GM08714 (cell line): Measurements from ENCODE around the gene AHDC1.

Experiments used
- H3K4me3 ChIP-seq: fragments of 200-500 bp; sonication (Bioruptor generic); 2 replicates; pipeline ENCODE4 v1.5.1; 2014; ENCODE audit warnings: mild to moderate bottlenecking, low read length, inconsistent platforms
- ZNF274 ChIP-seq: IDR thresholded peaks from 2 replicates; pipeline ENCODE4 v1.6.1; 2012; ENCODE audit warnings: mild to moderate bottlenecking, low read depth, low read length

The AHDC1 gene

DNA sequence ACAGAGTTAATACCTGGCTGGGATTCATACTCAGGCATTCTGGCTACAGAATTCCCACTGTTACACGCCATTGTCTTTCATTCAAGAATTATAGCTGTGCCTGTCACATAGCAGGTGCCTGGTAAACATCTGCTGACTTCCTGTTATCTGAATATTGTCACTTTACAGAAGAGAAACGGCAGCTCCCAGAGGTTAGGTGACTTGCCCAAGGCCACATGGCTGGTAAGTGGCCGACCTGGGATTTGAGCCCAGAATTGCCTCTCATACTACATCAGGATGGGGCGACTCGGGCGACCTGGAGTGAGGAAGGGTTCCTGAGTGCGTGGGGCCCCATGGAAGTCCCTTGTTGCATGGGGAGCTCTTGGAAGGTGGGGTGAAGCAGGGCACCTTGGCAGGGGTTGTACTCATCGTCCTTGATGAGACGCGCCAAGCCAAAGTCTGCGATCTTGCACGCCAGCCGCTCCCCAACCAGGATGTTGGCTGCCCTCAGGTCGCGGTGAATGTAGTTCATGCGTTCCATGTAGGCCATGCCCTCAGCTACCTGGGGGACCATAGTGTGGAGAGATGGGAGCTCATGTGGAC lies 10.2 kb upstream of the AHDC1 start:
- no peak overlapping the region for H3K4me3 ChIP-seq

DNA sequence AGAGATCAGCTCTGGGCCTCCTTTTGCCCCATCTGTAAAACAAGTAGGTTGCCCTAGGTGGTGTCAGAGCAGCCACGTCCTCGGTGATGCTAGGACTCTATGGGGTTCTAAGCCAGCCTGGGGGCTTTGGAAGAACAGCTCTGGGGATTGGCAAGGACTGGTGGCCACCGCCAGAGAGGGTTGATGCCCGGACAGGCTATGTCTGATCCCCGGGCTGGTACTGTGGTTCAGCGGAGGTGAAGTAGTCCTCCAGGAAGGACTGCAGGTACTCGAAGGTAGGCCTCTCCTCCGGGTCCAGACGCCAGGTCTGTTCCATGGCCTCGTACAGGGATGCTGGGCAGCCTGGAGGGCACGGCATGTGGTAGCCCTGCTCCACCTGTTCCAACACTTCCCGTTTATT lies 8.8 kb upstream of the AHDC1 start:
- no peak overlapping the region for H3K4me3 ChIP-seq
- no peak for TF ChIP-seq ZNF274

More for the DNA sequence above, 10.2 kb upstream of the AHDC1 start:
- no peak for TF ChIP-seq ZNF274

DNA sequence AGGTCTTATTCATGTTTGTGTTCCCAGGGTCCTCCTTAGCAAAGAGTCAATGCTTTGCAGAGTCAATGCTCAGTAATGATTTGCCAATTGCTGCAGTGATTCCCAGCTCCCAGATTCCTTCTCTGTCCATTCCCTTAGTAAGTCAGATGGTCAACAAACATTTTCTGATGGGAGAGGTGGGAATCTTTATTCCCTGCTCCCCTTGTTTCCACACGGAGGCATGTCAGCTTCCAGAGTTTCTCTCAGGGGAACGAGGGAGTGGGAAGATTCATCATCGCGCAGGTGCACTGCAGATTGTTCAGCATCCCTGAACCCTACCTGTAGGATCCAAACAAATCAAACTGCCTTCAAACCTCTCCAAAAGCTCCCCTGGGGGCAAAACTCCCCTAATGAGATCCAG lies 7.5 kb upstream of the AHDC1 start:
- TF ChIP-seq ZNF274: no peak

DNA sequence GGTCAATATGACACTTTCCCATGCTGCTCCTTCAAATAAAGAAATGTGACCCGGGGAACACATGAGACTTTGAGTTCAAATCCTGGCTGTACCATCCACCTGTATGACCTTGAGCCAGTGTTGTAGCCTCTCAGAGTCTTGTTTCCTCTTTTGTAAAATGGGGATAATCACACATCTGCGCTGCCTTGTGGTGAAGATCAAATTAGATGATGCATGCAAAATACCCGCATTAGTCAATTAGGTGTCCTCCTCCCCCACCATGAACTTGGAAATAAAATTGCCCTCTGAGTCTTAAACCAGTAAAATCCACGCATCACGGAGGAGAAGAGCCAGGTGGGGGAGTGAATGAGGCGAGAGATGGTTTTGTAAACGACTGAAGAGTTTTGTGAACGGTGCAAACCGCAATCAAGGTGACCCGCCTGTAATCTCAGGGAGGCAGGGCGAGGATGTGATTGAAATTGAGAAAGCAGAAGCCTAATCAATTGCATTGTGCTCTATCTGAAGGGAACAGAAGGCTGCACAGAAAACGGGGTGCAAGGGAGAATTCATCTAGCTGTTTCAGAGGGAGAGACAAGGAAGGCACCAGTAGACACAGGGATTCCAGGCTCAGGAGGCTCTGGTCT lies 5.8 kb upstream of the AHDC1 start:
- H3K4me3 ChIP-seq: no peak overlapping the region
- no peak for TF ChIP-seq ZNF274

More for the DNA sequence above, 7.5 kb upstream of the AHDC1 start:
- no peak overlapping the region for H3K4me3 ChIP-seq

DNA sequence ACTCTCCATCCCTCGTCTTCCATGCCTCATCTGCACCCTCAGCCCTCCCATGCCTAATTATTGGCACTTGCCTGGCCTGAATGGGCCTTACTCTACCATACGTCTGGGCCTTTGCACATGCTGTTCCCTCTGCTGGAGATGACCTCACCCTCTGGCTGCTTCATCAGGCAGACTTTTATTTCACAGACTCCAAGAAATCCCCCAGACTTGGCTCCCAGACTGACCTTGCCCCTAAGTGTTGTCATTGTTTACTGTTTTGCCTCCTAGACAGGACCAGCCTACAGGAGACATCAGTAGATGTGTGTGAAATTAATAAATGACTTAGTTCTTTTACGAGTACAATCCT lies 5.2 kb upstream of the AHDC1 start:
- no peak for TF ChIP-seq ZNF274
- no peak overlapping the region for H3K4me3 ChIP-seq

DNA sequence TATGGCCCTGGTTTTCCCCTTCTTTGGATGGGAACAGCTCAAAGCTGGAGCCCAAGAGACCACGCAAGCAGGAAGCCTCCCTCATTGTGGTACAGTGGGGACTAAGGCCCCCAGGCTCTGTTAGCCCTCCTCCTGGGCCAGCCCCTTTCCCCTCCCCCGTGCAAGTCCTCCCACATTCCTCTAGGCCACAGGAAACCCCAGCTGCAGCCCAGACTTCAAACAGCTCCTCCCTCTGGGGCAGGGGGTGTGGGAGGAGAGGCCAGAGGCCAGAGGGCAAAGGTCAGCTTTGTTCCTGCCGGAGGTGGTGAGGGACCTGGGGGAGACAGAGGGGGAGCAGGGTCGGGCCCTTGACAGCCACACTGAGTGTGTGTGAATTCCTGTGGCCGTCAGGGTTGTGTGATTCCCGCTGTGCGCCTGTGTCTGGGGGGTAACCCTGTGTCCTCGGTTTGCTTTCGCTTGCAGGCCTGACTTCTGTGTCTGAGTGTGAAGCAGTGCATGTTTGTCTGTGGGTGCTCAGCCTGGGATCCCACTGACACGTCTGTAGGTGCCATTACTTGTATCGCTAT lies 3.4 kb upstream of the AHDC1 start:
- H3K4me3 ChIP-seq: no peak overlapping the region
- TF ChIP-seq ZNF274: no peak

DNA sequence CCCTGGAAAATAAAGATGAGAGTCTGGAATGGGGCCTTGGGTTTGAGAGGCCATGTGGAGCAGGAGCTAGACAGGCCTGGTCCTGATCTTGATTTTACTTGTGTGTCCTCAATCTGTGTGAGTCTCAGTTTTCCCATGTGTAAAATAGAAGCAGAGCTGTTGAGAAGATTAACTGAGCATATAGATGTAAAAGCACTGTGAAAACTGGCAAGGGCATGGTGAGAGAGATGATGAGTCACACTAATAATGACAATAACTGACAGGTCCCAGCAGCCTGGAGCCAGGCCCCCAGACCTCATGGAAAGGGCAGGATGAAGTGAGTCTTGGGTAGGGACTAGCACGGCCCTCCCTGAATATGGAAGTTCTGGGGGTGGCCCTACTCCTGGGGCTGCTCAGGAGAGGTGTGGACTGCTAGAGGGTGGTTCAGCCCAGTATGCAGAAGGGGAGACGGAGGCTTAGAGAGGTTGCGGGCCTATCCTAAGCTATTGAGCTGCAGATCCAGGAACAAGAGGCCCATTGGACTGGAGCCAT lies 2.8 kb upstream of the AHDC1 start:
- no peak for TF ChIP-seq ZNF274
- no peak overlapping the region for H3K4me3 ChIP-seq

DNA sequence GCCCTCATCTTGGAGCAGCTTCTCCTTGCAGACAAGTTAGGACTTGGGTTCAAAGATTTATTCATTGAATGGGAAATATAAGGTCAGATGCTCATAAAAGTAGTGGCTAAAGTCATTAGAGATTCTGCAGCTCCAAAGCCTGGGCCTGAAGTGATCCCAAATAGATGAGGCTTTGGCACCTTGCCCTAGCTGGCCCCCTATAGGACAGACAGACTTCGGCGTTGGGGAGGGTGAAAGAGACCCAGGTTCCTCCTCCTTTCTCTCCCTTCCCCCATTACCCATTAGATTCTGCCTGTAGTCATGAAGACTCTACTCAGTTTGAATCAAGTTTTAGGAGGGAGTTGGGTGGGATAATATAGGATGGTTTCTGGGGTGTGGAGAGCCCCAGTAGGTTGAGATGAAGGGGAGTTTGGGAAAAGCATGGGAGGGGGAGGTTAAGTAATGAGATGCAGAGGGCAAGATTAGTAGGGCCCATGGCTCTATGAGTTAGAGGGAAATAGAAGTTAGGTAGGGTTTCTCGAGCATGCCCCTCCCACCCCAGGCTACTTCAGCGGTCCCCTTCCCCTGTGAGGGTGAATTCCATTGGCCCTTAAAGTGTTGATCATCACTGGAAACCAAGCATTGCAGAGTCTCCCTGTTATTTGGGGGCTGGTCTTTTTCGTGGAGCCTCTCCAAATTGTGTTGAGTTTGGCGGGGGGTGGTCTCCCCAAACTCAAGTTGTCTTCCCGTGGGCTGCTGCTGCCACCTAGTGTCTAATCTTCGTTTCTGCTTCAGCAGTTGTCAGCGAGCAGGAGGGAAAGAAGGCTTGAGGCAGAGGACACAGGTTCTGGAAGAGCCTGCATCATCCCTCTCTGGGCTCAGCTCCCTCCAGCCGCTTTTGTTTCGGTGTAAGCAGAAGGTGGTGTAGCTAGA lies 2.1 kb upstream of the AHDC1 start:
- H3K4me3 ChIP-seq: no peak overlapping the region
- TF ChIP-seq ZNF274: no peak

DNA sequence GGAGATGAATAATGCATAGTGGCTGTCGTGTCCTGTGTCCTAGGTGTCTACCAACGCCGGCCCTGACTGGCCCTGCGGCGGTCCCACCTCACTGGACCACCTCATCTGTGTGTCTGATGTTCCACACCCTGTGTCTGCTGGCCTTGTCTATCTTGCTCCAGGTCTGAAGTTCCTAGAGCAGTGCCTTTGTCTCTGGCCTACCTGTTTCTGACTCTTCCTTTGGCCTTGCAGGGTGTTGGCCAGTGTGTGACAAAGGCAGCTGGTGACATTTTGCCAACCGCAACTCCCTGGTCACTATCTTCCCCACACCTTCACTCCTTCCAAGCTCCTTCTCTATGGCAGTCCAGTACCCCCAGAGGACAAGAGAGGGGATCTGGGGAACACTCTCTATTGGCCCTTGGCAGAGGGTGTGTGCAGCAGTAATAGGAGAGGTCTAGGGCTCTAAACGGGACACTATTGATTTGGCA lies 1.4 kb upstream of the AHDC1 start:
- H3K4me3 ChIP-seq: no peak overlapping the region
- TF ChIP-seq ZNF274: no peak

DNA sequence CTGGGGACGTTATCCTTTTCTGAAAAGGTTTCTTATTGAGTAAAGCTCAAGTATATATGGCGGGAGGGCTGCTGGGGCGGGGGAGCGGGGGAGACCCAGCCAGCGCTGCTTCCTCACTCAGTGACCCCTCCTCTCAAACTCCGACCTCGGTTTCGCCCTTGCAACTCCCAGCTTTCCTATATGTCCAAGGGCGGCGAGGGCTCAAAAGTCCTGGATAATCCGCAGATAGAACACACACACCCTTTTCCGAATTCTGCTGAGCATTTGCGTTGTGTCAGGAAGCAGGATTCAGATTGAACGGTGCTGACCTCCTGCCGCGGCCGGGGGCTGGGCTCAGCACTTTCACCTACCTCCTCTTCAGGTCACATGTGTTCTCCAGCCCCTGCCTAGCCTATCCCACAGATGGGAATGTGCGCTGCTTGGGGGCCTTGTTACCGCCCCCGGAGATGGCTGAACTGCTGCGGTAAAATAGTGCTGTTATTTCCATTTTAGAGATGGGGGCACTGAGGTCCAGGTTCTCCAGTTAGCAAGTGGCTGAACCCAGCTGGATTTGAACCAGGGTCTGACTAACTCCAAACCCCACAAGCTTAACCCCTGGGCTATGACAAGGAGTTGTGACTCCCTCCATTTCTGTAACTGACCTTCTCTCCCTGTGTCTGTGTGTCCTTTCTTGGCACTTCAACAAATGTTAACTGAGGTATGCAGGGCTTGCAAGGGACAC lies 795 bp upstream of the AHDC1 start:
- H3K4me3 ChIP-seq: no peak overlapping the region; the same call in 1 of the 2 replicates

DNA sequence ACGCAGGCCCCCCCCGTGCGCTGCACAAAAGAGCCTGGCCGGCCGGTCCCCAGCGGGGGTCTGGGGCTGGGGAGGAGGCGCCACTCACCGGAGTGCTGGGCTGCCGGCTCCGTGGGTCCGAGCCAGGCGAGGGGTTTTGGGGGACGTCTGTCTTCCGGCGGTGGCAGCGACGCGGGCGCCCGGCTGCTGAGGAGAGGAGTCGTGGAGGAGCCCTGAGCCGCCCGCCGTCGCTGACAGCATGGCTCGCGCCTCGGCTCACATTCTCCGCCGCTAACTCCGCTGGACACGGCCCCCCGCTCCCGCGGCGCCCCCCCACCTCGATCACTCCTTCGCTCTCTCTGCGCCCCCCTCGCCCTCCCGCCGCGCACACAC lies 649 bp downstream of the AHDC1 start:
- H3K4me3 ChIP-seq: peak overlapping the region; percentile 75
- TF ChIP-seq ZNF274: no peak

More for the DNA sequence above, 795 bp upstream of the AHDC1 start:
- TF ChIP-seq ZNF274: no peak

DNA sequence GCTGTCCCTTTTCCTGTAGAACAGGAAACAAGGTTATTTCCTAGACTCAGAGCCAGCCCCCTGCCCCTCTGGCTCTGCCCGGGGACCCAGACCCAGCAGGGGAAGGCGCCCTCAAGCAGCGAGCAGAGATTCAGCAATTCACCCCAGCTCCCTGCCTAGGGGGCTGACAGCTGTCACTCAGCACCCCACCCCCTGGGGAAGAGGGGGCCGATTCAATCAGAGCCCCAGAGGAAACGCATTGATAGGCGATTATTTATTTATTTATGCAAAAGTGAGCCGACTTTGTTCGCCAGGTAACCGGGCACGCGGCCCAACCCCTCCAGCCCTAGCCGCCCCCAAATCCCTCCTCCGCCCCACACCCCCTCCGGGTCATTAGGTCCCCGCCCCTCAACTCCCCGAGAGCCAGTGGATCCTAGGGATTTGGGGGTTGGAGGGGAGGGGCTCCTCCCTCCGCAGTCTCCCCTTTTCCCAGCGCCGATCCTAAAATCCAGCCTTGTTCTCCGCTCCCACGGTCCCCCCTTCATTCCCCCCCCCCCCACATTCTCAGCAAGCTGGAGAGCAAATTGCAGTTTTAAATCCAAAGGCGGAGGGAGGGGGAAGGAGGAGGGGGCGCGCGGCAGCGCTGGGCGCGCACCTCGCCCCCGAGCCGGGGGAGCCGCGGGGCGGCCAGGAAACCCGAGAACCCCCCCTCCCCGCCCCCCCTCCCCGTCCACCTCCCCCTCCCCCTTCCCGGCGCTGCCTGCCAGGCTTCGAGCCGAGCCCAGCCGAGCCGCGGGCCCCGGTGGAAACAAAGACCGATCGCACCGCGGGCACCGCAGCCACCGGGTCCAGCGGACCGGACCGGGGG lies 1.3 kb downstream of the AHDC1 start:
- H3K4me3 ChIP-seq: peak overlapping the region; percentile 75
- no peak for TF ChIP-seq ZNF274

DNA sequence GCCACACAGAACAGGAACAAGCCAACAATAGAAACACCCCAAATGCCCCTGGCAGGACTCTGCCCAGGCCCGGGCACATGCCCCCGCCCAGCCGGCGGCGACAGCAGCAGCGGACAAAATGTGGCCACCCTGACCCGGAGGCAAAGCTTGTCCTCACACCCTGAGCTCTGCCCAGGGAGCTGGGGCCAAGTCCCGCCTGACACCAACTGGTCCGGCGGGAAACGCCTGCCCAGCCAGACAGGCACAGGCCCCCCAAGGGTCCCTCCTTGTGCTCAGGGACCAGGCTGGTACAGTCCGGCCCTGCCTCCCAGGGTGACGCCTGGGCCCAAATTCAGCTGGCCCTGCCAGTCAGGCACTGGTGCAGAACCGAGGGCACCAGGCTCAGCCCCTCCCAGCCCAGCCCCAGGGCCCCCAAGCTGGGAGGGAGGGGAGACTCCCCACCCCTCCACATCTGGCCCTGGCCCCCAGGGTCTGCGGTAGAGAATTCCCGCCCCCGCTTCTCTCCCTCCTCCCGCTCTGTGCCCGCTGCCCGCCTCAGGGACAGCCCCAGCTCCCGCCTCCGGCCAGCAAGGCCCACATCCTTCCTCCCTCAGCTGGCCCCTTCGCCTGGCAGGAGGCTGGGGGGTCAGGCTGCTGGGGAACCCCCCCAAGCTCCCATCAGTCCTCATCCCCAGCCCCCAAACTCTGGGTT lies 2.0 kb downstream of the AHDC1 start:
- H3K4me3 ChIP-seq: peak overlapping the region; percentile 58; the same call in 1 of the 2 replicates
- TF ChIP-seq ZNF274: no peak
